ENCODE measurements around the gene CHST15. TPM values are rescaled to one million over a fixed set of nuclear protein-coding genes. Genes with fewer than 3 reads are reported as not detected.

The CHST15 gene
- total and polyA plus RNA-seq, 2 of the 4 experiments (the other 2 are of a cell fraction): 0.14 to 0.18 TPM

GRCh38 chr10:124071141-124071540 lies 22.3 kb downstream of the CHST15 start:
- H3K9ac ChIP-seq (ENCODE audit: low read depth, low read length): no peak overlapping the region
- H3K4me2 ChIP-seq (ENCODE audit: low read depth, low read length): no peak overlapping the region
- no peak overlapping the region for H3K14ac ChIP-seq (replicated peaks; ENCODE audit: low read depth, low read length)
- H3K18ac ChIP-seq (ENCODE audit: low read depth, low read length): no peak overlapping the region
- H2AK9ac ChIP-seq (replicated peaks; ENCODE audit: low read depth, low read length, poor library complexity): no peak overlapping the region
- H2AK5ac ChIP-seq (ENCODE audit: low read depth, low read length): no peak overlapping the region
- H4K91ac ChIP-seq (ENCODE audit: insufficient read depth, low read depth, low read length): no peak overlapping the region
- H2BK15ac ChIP-seq (ENCODE audit: low read depth, low read length): no peak overlapping the region
- no peak overlapping the region for H3K23ac ChIP-seq (ENCODE audit: low read depth, low read length)
- H2BK5ac ChIP-seq (ENCODE audit: low read depth, low read length, poor library complexity, severe bottlenecking): no peak overlapping the region
- intact Hi-C loops (cut with micrococcal nuclease) (no loop called here), dilution Hi-C loops (cut with HindIII; ENCODE audit: low sequenced_read_pairs, unreplicated experiment) (no loop called here), in situ Hi-C loops (cut with MboI; ENCODE audit: low sequenced_read_pairs) (no loop called here)
- no peak overlapping the region for H3K4ac ChIP-seq (ENCODE audit: low read depth, low read length)
- H3K27me3 ChIP-seq (ENCODE audit: control insufficient read depth, insufficient read depth, low read length): no peaks in the 10 kb centered on the region
- no peaks in the 10 kb centered on the region for H3K36me3 ChIP-seq (ENCODE audit: control insufficient read depth, insufficient read depth, low read length)
- no peaks in the 10 kb centered on the region for H4K20me1 ChIP-seq (ENCODE audit: insufficient read depth, low read length)
- TF ChIP-seq ELK1 (IDR thresholded peaks at IDR 0.05; ENCODE audit: borderline replicate concordance, low read depth, low read length): no peak
- TF ChIP-seq RCOR1 (IDR thresholded peaks at IDR 0.05; ENCODE audit: insufficient replicate concordance, low read length): no peak
- TF ChIP-seq SMC3 (IDR thresholded peaks at IDR 0.05; ENCODE audit: low read depth, low read length): no peak
- no peak for TF ChIP-seq CEBPB (IDR thresholded peaks at IDR 0.05; ENCODE audit: low read depth, low read length)
- peaks cover 9% of the 10 kb centered on the region for H3K9me3 ChIP-seq (ENCODE audit: control insufficient read depth, insufficient read depth, low read length)
- no peak overlapping the region for H4K8ac ChIP-seq (ENCODE audit: low read depth in 2 of 2, low read length in 2 of 2)
- no peak overlapping the region for H2BK20ac ChIP-seq (ENCODE audit: low read depth, low read length)
- H3K9me1 ChIP-seq (ENCODE audit: insufficient read depth, low read length): no peaks in the 10 kb centered on the region
- ATAC-seq (ENCODE audit: low read depth) (no peak), DNase-seq (no peak)
- H2BK120ac ChIP-seq (ENCODE audit: low read depth, low read length): no peak overlapping the region
- no peaks in the 10 kb centered on the region for H3K4me1 ChIP-seq (ENCODE audit: control insufficient read depth, insufficient read depth, low read length)
- H3K79me1 ChIP-seq (ENCODE audit: low read depth in 1 of 2, low read length in 2 of 2): no peaks in the 10 kb centered on the region
- no peak overlapping the region for H2AFZ ChIP-seq (replicated peaks; ENCODE audit: low read length, poor library complexity)
- ChIA-PET CTCF (no interaction called here), POLR2A (ENCODE audit: unreplicated experiment) (no interaction called here)
- H3K27ac ChIP-seq (ENCODE audit: insufficient read depth, low read length): no peak overlapping the region
- BruUV-seq (replicated peaks): no TSS peak
- H4K5ac ChIP-seq (ENCODE audit: low read depth, low read length): no peak overlapping the region
- no peak overlapping the region for H3K4me3 ChIP-seq (ENCODE audit: insufficient read depth, low read depth, low read length)
- no peak overlapping the region for H3K56ac ChIP-seq (ENCODE audit: extremely low read depth, insufficient read depth, low read length)
- WGBS, 2 experiments (ENCODE audit: extremely low coverage in 2 of 2, insufficient read length in 1 of 2): 80% methylated on average over 1 of the region's 5 CpGs; no CpG with 5 or more reads in 1 of the 2 experiments

Measured in IMR-90 (cell line).